Ishikawa (cell line): ENCODE results near the gene RANBP9.

ENCODE experiments used
- CEBPB ChIP-seq: IDR thresholded peaks from 2 replicates; pipeline ENCODE4 v1.6.1; 2012
- YY1 ChIP-seq: IDR thresholded peaks from 2 replicates; pipeline ENCODE4 v1.6.1; 2012; ENCODE audit warnings: low read depth
- TF ChIP-seq, protein P1 (sequence below): IDR thresholded peaks from 2 replicates; pipeline ENCODE4 v1.6.1; 2012
- TF ChIP-seq, protein P2 (sequence below): IDR thresholded peaks from 2 replicates; pipeline ENCODE4 v1.6.1; 2012; ENCODE audit warnings: low read depth, mild to moderate bottlenecking

DNA sequence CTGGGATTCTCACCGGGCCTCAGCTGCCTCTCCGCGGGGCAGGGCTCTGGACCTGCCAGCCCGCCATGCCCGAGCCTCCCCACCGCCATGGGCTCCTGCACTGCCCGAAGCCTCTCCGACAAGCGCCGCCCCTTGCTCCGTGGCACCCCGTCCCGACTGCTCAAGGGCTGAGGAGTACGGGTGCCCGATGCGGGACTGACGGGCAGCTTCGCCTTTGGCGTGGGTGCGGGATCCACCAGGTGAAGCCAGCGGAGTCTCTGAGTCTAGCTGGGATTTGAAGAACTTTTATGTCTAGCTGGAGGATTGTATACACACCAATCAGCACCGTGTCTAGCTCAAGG is 5.3 kb upstream of the RANBP9 start:
- TF ChIP-seq CEBPB (no peak), YY1 (no peak)
- TF ChIP-seq, protein P1, sequence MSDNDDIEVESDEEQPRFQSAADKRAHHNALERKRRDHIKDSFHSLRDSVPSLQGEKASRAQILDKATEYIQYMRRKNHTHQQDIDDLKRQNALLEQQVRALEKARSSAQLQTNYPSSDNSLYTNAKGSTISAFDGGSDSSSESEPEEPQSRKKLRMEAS: no peak
- TF ChIP-seq, protein P2, sequence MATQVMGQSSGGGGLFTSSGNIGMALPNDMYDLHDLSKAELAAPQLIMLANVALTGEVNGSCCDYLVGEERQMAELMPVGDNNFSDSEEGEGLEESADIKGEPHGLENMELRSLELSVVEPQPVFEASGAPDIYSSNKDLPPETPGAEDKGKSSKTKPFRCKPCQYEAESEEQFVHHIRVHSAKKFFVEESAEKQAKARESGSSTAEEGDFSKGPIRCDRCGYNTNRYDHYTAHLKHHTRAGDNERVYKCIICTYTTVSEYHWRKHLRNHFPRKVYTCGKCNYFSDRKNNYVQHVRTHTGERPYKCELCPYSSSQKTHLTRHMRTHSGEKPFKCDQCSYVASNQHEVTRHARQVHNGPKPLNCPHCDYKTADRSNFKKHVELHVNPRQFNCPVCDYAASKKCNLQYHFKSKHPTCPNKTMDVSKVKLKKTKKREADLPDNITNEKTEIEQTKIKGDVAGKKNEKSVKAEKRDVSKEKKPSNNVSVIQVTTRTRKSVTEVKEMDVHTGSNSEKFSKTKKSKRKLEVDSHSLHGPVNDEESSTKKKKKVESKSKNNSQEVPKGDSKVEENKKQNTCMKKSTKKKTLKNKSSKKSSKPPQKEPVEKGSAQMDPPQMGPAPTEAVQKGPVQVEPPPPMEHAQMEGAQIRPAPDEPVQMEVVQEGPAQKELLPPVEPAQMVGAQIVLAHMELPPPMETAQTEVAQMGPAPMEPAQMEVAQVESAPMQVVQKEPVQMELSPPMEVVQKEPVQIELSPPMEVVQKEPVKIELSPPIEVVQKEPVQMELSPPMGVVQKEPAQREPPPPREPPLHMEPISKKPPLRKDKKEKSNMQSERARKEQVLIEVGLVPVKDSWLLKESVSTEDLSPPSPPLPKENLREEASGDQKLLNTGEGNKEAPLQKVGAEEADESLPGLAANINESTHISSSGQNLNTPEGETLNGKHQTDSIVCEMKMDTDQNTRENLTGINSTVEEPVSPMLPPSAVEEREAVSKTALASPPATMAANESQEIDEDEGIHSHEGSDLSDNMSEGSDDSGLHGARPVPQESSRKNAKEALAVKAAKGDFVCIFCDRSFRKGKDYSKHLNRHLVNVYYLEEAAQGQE: no peak
